ENCODE results near the gene LCN6.

DNA sequence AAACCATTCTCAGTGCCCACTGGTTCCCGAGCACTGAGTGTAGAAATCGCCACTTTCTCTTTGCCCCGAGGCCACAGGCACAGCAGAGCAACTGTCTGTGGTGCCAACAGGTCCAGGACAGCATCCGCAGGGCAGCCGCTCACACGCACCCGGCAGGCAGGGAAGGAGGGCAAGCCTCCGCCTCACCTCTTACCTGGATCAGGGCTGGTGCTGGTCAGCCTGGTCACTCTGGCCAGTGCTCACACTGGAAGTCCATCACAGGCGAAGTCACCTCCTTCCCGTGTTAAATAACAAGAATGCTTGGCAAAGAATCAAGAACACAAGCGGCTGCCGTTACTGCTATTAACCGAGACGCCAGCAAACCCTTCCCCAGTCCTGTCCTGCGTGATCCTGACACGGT is 22.2 kb downstream of the LCN6 start:
- TF ChIP-seq, protein P1, sequence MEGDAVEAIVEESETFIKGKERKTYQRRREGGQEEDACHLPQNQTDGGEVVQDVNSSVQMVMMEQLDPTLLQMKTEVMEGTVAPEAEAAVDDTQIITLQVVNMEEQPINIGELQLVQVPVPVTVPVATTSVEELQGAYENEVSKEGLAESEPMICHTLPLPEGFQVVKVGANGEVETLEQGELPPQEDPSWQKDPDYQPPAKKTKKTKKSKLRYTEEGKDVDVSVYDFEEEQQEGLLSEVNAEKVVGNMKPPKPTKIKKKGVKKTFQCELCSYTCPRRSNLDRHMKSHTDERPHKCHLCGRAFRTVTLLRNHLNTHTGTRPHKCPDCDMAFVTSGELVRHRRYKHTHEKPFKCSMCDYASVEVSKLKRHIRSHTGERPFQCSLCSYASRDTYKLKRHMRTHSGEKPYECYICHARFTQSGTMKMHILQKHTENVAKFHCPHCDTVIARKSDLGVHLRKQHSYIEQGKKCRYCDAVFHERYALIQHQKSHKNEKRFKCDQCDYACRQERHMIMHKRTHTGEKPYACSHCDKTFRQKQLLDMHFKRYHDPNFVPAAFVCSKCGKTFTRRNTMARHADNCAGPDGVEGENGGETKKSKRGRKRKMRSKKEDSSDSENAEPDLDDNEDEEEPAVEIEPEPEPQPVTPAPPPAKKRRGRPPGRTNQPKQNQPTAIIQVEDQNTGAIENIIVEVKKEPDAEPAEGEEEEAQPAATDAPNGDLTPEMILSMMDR (IDR thresholded peaks at IDR 0.05; ENCODE audit: low read depth, low read length, poor library complexity, severe bottlenecking) = no peak
- TF ChIP-seq EZH2phosphoT487 (IDR thresholded peaks at IDR 0.05; ENCODE audit: borderline replicate concordance, low read length) = no peak
